ENCODE results near the gene PROM1.

DNA sequence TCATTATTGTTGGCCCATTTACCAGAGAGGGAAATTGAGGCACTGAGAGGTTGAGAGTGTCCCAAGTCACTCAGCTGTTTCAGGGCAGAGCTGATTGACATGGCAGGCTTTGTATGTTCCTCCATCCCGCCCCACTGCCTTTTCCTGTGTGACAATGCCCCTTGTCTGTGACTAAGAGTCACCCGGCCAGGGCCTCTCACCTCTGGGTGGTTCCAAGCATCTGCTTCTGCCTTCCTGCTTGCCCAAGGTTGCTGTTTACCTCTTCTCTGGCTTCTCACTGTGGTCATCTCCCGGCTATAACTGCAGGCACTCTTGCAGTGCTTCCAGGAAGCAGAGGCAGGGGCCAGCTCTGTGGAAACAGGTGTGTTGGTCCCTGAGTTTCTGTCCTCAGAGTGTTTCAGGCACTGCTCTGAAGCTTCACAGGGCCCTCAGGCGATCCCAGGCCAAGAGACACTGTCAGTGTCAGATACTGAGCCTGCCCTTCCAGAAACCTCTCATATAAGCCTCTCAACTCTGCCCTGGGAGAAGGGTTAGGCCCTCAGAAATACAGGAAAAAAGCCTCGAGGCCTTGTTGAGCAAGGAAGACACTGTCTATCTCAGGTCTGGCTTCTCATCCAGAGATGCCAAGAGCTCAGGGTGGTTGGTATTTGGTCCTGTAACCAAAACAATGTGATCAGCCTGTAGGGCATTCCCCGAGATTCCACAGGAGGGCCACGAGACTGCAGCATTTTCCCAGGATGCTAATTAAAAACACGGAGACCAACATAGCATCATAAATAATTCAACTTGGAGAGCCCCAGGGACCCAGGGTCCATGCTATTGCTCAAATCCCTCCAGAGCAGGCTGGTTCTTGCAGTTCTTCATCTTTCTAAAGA is 42.0 kb upstream of the PROM1 start:
- no peak for TF ChIP-seq POLR2A (IDR thresholded peaks at IDR 0.05)
- TF ChIP-seq, protein P1, sequence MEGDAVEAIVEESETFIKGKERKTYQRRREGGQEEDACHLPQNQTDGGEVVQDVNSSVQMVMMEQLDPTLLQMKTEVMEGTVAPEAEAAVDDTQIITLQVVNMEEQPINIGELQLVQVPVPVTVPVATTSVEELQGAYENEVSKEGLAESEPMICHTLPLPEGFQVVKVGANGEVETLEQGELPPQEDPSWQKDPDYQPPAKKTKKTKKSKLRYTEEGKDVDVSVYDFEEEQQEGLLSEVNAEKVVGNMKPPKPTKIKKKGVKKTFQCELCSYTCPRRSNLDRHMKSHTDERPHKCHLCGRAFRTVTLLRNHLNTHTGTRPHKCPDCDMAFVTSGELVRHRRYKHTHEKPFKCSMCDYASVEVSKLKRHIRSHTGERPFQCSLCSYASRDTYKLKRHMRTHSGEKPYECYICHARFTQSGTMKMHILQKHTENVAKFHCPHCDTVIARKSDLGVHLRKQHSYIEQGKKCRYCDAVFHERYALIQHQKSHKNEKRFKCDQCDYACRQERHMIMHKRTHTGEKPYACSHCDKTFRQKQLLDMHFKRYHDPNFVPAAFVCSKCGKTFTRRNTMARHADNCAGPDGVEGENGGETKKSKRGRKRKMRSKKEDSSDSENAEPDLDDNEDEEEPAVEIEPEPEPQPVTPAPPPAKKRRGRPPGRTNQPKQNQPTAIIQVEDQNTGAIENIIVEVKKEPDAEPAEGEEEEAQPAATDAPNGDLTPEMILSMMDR (IDR thresholded peaks at IDR 0.05) = no peak

Data from body of pancreas (tissue), 4 donors.